NCI-H524 (cell line): ENCODE measurements around the gene CPEB1.
"Not testable (repeated sequence)": the region's sequence is repeated elsewhere in the genome, so short reads cannot be mapped to it uniquely, and the experiment has no call there.

ENCODE experiments used
- DNase-seq, 2 experiments: peaks; one replicate each; lab custom pipeline; 2025; lab: John Stamatoyannopoulos, UW

The CPEB1 gene

DNA sequence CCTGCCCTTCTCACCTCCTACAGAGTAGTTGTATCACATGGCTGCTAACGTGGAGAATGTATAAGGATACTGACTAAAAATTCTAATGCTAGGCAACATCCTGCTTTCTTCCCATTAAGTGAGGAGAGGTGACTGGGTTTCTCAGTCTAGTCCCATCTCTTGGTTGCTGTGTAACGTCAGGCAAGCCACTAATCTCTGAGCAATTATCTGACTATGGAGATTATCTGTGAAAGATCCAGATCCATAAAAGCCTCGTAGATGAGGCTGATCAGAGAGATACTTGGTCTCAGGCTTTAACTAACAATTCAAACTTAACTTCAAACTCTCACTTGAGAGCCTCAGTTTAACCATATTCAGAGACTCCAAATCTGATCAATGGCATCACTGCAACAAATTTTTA is 102.2 kb downstream of the CPEB1 start:
- no peak for DNase-seq

GRCh38 chr15:82544431-82544830 is 102.7 kb downstream of the CPEB1 start:
- no peak for DNase-seq

GRCh38 chr15:82543160-82543559 is 104.0 kb downstream of the CPEB1 start:
- DNase-seq = no peak

- no peak for DNase-seq
Measured at GRCh38 chr15:82540984-82541431, 106.2 kb downstream of the CPEB1 start.

GRCh38 chr15:82540055-82540983 is 106.8 kb downstream of the CPEB1 start, which contains the start of gene RPS17:
Gene RPS17, minus strand, starts transcription at chr15:82540457. Its CDS starts 29 bp downstream, at chr15:82540428.
- no peak for DNase-seq

GRCh38 chr15:82539691-82540054 is 107.5 kb downstream of the CPEB1 start:
- DNase-seq = no peak

DNA sequence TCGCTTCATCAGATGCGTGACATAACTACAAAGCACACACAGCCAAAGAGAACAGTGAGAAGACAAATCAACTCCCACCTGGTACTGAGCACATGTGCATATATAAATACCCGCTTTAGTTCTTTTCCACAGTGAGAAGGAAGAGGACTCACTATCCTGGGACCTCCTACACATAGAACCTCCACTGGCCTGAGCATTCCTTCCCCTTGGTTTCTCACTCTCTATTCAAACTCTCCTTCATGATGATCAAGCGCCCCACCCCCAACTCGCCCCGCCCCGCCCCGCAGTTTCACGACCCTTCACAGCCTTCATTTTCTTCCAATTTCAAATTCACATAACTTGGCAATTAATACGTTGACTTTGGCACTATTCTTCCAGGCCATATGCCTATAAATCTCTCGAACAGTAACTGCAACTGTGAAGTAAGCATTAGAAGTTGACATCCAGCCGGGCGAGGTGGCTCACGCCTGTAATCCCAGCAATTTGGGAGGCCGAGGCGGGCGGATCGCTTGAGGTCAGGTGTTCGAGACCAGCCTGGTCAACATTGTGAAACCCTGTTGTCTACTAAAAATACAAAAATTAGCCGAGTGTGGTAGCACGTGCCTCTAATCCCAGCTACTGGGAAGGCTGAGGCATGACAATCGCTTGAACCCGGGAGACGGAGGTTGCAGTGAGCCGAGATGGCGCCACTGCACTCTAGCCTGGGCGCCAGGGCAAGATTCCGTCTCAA is 108.0 kb downstream of the CPEB1 start:
- DNase-seq = no peak

DNA sequence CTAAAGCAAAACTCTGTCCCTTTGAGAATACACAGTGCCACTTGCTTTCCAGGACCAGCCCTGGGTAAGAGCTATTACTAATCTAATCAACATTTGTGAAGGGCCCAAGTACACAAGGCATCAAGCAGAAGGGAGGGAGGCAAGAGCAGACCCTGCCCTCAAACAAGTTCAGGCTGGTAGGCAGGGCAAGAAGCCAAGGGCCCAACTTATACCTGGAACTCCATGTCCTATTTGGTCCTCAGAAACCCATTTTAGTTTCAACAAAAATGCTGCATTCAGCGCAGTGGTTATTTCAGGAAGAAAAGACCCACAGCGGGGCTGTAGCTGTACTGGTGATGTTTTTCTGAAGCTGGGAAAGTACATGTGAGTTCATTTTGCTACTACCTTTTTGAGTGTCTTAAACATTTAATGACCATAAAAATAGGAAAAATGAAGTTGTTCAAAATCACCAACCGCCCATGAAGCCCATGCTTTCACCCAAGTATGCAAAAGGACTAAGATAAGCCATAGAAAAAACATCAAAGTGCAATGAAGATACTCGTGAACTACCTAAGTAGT is 109.7 kb downstream of the CPEB1 start:
- DNase-seq = no peak

DNA sequence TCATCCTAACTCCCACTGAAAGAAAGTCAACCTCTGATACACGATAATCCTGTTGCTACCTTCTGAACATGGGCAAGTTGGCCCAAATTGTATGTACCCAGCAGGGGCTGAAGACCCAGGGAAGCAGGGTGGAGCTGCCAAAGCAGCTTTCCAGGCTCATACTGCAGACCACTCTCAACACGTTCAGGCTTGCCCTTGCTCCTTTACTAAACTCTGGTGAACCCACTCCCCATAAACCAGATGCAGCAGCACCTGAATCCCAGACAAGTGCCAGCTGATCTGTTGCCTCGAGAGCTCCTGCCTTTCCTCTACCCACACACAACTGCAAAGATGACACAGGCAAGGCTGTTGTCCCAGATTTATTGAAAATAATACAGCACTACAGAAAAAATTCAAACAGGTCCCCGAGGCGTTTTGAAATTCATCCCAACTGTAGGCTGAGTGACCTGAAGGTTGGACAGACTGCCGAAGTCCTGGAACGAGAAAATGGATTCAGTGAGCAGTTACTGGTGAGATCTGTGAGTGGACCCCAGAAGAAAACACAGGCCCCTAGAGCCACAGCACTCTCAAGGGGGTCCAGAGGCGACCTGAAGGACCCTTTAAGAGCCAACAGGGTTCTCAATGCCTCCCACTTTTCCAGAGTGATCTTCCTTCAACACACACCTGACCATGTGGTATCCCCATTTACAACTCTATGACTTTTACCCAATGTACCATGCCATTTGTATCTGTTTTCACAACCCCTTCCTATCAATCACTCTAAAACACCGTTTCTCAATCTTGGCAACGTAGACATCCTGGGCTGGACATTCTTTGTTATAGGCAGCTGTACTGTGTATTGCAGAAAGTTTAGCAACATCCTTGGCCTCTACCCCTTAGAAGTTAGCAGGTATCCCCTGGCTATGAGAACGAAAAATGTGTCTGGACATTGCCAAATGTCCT is 110.5 kb downstream of the CPEB1 start:
- DNase-seq = no peak

DNA sequence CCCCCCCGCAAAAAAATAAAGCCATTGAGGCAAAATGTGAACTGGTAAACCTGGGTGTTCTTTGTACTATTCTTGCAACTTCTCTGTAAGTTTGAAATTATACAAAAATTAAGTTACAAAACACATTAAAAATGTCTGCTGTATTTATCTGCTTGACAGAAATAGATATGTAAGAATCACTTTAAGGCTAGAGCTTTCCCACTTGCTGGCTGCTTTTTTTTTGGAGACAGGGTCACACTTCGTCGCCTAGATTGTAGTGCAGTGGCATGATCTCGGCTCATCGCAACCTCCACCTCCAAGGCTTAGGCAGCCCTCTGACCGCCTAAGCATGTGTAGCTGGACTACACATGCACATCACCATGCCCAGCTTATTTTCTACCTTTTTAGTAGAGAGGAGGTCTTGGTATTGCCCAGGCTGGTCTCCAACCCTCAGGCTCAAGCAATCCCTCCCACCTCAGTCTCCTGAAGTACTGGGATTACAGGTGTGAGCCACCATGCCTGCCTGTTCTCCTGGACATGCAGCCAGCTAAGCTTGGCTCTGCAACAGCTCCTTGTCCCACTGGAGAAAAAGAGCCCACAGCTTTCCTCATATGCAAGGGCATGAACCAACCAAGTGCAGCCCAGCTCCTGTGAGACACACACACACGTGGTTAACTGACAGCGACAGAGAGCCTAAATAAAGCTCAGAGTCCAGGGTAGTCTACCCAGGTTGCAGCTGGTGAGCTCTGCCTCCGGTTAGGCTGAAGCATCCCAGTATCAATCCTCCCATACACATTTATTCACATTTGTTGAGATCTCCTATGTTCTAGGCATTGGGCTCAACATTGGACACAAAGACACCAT is 111.4 kb downstream of the CPEB1 start:
- no peak for DNase-seq

- DNase-seq = not testable (repeated sequence)
Measured at GRCh38 chr15:82535151-82535550, 112.0 kb downstream of the CPEB1 start.

DNA sequence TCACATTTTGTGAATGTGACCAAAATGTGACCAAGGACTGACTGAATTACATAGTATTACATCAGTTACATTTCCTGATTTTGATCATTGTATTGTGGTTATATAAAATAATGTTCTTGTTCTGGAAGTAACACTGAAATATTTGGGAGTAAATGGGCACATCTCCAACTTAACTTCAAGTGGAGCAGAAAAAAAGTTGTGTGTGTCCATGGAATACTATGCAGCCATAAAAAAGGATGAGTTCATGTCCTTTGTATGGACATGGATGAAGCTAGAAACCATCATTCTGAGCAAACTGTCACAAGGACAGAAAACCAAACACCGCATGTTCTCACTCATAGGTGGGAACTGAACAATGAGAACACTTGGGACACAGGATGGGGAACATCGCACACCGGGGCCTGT is 112.7 kb downstream of the CPEB1 start:
- not testable (repeated sequence) for DNase-seq

DNA sequence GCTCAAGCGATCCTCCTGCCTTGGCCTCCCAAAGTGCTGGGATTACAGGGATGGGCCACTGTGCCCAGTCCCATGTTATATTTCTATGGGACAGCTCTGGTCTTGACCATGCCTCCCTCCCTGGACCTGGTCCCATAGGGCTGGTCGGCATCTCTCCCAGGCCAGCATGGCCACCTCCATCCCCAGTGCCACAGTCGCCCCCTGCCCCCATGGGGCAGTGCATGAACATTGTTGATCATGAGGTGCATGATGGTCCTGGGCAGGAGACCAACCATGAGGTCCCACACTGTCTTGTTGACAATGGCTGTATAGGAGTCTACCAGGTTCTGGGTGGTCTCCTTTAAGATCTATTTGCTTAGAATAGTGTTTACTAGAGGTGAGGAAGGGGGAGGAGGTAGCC is 113.4 kb downstream of the CPEB1 start:
- DNase-seq = no peak

DNA sequence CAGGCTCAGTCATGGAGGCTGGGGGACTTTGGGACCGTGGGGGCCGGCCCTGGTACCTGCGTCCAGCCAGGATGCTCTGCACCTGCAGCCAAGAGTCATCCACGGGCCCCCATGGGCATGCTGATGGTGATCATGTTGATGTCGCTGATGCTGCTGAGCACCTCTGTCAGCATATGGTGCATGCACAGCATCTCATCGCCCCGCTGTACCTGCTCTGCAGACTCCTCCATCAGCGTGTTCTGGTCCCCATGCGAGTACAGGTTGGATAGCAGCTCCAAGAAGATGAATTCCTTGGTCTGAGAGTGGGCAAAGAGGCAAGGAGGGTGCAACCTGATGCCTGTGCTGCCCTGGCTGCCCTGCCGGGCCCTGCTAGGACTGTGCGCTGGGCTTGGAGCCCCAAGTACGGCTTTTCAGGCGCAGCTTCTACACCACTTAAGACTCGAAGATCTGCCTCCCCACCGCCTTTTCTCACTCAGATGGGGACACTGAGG is 114.1 kb downstream of the CPEB1 start:
- no peak for DNase-seq

- DNase-seq = no peak
Measured at GRCh38 chr15:82532383-82532990, 114.7 kb downstream of the CPEB1 start.

GRCh38 chr15:82531496-82532382 is 115.4 kb downstream of the CPEB1 start:
- DNase-seq = no peak

DNA sequence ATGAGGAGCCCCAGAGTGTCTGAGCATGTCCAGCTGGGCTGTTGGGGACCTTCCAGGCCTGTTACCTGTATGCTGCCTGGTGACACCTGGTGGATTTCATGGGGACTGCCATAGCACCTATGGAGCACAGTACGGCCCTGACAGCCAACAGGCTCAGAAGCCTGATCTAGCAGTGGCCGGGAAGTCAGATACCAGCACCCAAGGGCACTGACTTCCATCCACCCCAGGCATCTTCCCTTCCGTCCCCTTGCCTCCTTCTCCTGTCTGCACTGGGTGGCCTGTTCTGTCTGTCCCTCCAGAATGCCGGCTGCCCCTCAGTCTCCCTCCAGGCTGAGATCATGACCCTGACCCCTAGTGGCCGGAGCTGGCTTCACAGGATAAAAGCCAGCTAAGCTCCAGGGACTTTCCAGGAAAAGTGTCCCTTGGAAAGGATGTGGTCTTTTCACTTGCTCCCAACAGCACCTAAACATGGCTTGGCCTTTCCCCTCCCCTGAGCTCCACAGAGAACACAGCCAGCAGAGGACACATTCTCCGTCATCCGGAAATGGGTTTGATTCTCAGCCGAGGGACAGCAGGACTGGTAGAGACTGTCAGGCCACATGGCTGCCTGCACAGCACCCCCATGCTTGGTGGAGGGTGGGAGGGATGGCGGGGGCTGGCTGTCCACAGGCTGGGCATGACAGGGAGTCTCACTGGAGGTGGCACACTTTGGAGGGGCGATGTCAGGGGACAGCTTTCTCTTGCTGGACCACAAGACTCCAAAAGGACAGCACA is 116.4 kb downstream of the CPEB1 start:
- no peak for DNase-seq

DNA sequence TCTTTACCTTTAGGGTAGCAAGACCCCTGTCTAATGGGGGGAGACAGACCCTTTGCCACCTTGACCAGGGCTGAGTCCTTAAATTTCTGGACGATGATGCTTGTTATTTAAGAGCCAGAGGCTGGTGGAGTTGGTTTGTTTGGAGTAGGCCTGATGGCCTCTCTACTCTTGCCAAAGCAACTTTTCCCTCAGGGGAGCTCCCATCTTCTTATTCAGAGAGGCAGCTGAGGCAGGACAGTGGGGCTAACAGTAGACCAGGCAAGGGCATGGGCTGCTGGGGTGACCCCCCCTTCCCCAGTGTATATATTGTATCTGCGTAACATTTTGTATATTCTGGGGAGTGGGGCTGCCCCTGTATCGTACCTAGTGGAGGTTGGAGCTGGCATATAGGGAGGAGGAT is 117.2 kb downstream of the CPEB1 start:
- DNase-seq = no peak
